GM13977 (cell line): ENCODE measurements around the gene UACA.

Experiments used
- DNase-seq: peaks from one replicate; pipeline ENCODE4 v3.0.0; 2012; ENCODE audit warnings: low spot score
- in situ Hi-C: fragments of 300-500 bp; cut with MboI; formaldehyde crosslinking; loops from one replicate; pipeline ENCODE4 v1.12.0; 2022; ENCODE audit warnings: low sequenced_read_pairs, low pct_unique_long_range_greater_than_20kb, mixed read lengths, inconsistent platforms; ENCODE audit not compliant: unreplicated experiment
- TF ChIP-seq, protein P1 (sequence below): IDR thresholded peaks from 2 replicates; pipeline ENCODE4 v1.5.1; 2012; ENCODE audit warnings: mild to moderate bottlenecking, control low read depth; ENCODE audit not compliant: insufficient read depth; ENCODE audit errors: extremely low read depth, missing control alignments

The UACA gene

DNA sequence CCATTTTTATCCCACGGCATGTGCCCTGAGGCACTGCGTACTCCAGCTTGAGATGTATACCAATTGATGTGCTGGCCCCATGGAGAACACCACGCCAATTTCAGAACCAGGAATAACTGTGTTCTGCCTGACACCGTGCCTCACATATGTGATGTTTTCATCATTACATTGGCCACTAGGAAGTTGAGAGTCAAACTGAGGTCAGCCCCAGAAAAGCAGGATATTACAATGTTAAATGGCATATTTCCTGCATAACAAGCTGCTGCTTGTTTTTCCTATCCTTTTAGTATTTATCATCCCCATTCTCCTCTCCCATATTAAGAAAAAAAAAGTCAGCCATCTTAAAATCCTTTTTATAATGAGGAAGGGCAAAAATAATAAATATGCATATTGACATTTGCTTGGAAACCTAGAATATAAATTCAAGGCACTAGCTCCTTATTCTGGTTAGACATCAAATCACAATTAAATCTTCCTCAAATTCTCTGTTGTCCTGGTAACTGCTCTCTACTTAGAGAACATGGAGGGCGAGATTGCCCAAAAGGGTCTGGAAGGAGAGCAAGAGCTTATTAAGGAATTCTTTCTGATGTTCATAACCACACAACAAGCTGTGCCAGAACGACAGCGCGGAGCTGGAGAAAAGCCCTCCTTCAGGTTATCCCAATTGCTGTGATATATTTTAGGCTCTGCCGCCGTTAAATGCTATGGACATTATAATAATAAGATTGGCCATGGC lies 112.6 kb downstream of the UACA start:
- DNase-seq = no peak
- TF ChIP-seq, protein P1, sequence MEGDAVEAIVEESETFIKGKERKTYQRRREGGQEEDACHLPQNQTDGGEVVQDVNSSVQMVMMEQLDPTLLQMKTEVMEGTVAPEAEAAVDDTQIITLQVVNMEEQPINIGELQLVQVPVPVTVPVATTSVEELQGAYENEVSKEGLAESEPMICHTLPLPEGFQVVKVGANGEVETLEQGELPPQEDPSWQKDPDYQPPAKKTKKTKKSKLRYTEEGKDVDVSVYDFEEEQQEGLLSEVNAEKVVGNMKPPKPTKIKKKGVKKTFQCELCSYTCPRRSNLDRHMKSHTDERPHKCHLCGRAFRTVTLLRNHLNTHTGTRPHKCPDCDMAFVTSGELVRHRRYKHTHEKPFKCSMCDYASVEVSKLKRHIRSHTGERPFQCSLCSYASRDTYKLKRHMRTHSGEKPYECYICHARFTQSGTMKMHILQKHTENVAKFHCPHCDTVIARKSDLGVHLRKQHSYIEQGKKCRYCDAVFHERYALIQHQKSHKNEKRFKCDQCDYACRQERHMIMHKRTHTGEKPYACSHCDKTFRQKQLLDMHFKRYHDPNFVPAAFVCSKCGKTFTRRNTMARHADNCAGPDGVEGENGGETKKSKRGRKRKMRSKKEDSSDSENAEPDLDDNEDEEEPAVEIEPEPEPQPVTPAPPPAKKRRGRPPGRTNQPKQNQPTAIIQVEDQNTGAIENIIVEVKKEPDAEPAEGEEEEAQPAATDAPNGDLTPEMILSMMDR = no peak
- in situ Hi-C loops = no loop called here

DNA sequence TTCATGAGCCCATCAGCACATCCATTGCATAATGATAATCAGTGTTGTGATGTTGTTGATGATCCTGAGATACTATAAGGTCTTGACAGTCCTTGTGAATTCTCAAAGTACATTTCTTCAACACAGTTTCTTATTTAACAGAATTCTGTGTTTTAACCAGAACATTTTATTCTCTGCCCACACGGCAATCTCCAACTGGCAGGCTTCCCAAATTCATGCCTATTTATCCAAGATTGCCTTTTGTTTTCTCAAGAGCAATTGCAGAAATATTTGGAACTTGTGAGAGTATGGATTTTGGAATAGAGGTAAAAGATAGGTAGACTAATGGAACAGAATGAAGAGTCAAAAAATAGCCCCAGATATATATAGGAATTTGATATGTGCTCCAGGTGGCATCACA lies 116.0 kb downstream of the UACA start:
- TF ChIP-seq, protein P1 = no peak
- in situ Hi-C loops = no loop called here
- no peak for DNase-seq

DNA sequence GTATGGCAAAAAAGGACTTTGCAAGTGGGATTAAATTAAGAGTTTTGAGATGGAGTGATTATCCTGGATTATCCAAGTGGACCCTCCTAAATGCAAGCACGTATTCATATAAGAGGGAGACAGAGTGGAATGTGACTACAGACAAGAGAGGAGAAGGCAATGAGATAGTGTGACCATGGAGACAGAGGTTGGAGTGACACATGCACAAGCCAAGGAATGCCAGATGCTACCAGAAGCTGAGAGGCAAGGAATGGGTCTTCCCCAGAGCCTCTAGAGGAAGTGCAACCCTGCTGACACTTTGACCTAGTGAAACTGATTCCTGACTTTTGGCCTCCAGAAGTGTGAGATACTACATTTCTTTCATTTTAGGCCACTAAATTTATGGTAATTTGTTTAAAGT lies 117.2 kb downstream of the UACA start:
- TF ChIP-seq, protein P1 = no peak
- no peak for DNase-seq
- in situ Hi-C loops = no loop called here

DNA sequence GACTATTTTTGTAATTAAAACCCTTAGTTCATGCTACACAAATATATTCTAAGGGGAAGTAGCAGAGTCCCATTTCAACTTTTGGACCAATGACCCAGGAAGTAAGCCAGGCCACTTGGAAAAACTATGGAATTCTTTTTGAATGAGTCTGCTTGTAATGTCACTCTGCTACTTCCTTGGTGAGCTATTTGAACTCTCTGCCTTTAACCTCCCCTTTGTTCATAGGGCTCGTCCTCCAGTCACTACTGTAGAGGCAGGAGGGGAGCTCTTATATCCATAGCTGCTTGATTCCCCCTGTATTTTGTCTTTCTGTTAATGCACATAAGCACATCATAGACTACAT lies 119.6 kb downstream of the UACA start:
- in situ Hi-C loops = no loop called here
- DNase-seq = no peak
- TF ChIP-seq, protein P1 = no peak

DNA sequence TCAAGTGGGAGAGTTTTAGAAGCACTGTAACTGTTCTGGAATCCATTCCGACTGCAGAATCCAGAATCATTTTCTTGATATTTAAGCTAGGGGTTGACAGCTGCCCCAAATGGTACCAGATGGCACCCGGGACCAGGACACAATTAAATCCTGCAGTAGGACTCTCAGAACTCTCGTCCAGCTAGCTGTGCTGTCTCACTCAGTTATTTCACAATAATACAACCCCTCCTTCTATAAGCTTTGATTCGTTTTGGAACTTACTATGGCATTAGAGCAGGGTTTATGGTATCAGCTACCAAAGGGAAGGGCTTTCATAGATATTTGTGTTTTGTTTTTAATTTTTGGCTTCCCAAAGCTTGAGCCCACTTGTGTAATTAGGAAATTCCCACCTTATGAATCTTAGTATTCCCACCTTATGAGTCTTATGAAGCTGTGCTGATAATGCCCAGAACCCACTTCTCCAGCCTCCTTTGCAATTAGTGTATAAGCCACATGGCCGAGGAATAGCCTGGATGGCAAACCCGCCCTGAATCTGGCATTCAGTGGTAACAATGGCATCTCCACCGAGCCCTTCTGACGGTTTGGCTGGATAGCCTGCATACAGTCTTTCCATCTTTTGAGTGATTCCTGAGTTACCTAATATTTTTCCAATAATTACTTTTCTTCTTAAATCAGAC lies 120.1 kb downstream of the UACA start:
- TF ChIP-seq, protein P1 = no peak
- no peak for DNase-seq
- in situ Hi-C loops = no loop called here

DNA sequence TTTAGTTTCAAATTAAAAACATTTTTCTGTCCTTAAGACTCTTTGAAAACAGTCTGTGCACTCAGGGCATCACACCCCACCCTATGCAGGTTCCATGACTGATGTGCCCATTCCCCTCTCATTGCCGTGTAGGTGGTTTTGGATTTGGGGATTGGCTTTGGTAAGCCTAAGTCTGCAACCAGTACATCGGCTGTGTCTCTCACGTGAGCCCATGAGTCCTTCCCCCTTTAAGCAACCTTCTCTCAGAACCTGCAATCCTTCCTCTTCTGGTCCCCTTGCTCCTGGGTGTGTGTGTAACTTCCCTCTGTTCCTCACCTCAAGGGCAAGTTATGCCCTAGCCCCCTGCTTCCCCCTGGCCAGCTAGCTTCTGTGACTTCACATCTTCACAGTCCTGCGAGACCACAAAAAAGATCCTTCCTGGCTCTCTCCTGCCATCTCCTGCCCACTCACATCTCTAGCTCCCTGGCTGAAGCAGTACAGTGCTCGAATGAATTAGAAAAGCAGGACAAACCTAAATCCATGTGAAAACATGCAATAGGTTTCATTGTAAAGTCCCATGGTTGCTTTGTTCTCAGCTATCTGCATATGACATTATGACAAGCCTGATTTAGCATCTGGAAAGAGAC lies 126.7 kb downstream of the UACA start:
- TF ChIP-seq, protein P1 = no peak
- no peak for DNase-seq
- in situ Hi-C loops = no loop called here
